ENCODE data around the gene CARD10.

CARD10 gene

DNA sequence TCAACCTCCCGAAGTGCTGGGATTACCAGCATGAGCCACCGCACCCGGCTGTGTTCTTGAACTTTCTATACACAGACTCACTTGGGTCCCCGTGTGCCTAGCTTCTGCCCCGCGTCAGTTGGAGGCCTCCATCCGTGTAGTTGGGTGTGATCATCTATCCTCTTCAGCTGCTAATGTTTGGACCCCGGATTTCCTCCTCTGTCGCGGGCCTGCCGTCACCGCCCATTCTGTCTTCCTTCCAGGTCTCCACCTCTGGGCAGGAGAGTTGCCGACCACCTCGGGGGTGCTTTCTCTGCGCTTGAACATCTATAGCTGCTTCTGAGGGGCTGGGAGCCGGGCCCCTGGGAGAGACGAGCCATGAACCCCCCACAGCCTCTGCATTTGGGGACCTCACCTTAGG, 46.6 kb upstream of the CARD10 start:
- TF ChIP-seq, protein P1, sequence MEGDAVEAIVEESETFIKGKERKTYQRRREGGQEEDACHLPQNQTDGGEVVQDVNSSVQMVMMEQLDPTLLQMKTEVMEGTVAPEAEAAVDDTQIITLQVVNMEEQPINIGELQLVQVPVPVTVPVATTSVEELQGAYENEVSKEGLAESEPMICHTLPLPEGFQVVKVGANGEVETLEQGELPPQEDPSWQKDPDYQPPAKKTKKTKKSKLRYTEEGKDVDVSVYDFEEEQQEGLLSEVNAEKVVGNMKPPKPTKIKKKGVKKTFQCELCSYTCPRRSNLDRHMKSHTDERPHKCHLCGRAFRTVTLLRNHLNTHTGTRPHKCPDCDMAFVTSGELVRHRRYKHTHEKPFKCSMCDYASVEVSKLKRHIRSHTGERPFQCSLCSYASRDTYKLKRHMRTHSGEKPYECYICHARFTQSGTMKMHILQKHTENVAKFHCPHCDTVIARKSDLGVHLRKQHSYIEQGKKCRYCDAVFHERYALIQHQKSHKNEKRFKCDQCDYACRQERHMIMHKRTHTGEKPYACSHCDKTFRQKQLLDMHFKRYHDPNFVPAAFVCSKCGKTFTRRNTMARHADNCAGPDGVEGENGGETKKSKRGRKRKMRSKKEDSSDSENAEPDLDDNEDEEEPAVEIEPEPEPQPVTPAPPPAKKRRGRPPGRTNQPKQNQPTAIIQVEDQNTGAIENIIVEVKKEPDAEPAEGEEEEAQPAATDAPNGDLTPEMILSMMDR (IDR thresholded peaks at IDR 0.05; ENCODE audit: extremely low read depth, insufficient read depth, missing control alignments), result no peak
- in situ Hi-C loops (cut with MboI; ENCODE audit: low pct_unique_long_range_greater_than_20kb, low sequenced_read_pairs, unreplicated experiment), result no loop called here
- no peak for DNase-seq (ENCODE audit: low spot score)

DNA sequence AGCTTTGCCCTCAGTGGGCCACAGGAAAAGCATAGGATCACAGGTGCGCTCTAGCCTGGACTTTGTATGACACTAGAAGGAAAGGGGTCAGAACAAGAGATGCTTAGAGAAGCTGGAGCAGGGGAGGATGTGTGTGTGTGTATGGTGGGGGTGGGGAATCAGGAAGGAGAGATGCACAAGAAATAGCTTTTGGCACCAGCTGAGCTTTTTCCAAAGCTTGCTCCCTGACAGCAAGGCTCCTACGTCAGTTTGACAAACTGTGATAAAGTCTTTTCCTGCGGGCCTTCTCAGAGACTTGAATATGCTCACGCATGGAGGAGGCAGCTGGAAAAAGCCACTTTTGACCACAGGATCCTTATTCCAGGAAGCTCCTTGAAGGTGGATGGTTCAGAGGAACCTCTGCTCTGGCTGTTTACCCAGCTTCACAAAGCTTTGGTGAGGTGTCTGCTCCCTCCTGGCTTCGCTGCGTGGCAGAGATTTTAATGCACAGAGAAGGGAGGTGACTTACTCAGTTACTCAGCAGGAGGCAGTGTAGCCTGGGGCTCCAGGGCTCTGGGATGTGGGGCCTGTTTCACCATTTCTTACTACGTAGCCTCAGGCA, 45.0 kb upstream of the CARD10 start:
- in situ Hi-C loops (cut with MboI; ENCODE audit: low pct_unique_long_range_greater_than_20kb, low sequenced_read_pairs, unreplicated experiment), result no loop called here
- DNase-seq (ENCODE audit: low spot score), result no peak
- TF ChIP-seq, protein P1 (IDR thresholded peaks at IDR 0.05; ENCODE audit: extremely low read depth, insufficient read depth, missing control alignments), result no peak

DNA sequence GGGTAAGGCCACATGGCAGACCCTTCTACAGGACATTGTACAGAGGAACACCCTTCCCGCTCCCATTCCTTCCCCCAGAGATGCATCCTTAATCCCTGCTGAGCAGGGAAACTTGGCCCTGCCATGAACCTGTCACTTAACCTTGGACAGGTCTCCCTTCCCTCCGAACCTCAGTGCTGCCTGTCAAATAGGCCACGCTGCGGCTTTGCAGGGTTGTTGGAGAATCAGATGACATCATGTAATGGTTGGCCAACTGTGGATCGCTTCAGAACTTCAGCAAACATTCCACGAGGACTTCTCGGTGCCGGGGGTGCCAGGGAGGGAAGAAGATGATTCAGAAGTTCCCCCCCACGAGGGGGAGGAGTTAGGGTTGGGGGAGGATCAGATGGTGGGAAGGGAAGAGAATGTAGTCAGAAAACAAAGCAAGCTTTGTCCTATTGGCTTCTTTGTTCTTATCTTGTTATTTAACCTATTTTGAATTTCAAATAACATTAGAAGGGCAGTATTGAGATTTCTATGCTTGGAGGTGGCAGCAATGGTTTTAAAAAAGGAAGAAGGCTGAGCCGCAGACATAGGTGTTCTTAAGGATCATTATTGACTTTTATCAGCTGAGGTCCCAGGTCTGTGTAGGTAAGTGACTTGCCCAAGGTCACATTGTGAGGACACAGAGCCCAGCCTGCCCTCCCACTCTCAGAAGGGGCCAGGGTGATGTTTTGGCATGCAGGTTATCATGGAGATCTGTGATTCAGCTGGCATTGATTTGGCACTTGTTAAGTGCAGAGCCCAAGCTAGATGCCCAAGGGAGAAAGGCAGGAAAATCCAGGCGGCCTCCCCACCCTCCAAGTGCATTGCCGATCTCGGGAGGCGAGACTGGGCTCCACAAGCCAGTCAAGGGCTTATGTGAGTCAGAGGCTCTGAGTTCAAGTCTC, 44.2 kb upstream of the CARD10 start:
- TF ChIP-seq, protein P1 (IDR thresholded peaks at IDR 0.05; ENCODE audit: extremely low read depth, insufficient read depth, missing control alignments), result no peak

DNA sequence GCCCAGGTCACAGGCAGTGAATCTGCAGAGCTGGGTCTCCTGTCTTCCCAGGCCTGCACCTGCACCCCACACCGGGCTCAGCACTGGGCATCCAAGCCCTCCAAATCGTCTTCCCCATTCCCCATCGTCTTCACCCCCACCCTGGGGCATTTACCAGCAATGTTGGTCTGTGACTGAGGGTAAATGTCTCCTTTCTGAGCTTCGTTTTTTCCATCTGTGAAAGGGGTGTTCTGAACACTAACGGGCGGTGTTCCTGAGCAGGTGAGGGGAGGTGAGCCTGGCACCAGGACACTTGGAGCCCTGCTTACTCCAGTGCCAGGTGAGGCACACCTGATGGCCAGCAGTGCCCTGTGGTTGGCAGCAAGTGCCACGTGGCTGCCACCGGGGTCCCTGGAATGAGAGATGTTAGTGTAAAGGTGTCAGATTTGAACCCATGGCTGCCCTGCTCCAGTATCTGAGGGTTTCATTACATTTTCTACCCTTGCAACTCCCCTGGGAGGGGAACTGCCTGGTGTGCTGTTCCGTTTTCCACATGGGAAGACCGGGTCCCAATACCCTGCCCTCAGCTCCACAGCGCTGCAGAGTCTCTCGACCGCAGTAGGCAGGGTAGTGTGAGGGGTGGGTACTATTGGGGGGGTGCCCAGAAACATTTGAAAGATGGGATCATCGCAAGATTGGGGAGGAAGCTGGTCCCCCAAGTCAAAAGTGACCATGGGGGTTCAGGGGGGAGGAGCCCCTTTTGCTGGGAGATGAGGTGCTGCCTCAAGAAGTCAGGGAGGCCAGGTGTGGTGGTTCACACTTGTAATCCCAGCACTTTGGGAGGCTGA, 43.0 kb upstream of the CARD10 start:
- in situ Hi-C loops (cut with MboI; ENCODE audit: low pct_unique_long_range_greater_than_20kb, low sequenced_read_pairs, unreplicated experiment), result no loop called here
- TF ChIP-seq, protein P1 (IDR thresholded peaks at IDR 0.05; ENCODE audit: extremely low read depth, insufficient read depth, missing control alignments), result no peak
- DNase-seq (ENCODE audit: low spot score), result no peak

More for the DNA sequence above, 44.2 kb upstream of the CARD10 start:
- in situ Hi-C loops (cut with MboI; ENCODE audit: low pct_unique_long_range_greater_than_20kb, low sequenced_read_pairs, unreplicated experiment), result no loop called here
- DNase-seq (ENCODE audit: low spot score), result no peak

DNA sequence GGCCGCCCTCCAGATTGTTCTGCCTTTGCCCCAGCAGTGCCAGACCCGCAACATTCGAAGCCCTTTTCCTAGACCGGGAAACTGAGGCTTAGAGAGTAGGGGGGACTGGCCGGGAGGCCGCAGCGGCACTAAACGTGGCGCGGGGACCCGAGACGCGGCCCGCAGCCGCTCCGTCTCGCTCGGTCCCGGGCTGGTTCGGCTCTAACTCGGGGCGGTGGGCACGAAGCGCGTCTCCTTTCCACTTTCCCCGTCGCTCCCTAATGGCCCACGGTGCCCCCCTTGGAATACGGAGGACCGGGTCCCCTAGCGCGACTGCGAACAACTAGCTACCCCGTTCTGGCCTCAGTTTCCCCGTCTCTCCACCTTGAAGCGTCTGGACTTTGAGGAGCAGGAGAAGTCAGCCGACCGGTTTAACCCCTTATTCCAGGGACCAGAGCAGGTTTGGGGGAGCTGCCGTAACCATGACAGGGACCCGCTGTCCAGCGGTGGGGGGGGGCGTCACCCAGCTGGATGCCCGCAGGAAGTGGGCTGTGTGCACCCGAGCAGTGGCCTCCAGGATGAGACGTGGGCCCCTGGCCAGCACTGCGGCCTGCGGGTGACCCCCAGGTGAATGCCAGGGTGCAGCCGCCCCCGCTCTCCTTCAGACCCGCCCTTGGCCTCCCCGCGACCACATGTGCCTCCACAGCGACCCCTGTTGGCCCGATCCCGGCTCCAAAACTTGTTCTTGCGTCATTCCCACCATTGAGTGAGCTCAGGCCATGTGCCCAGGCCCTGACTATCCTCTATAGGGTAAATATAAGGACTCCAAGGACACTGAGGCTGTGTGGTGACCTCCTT, 42.2 kb upstream of the CARD10 start:
- TF ChIP-seq, protein P1 (IDR thresholded peaks at IDR 0.05; ENCODE audit: extremely low read depth, insufficient read depth, missing control alignments), result peak; percentile 78
- peak; percentile 89 for DNase-seq (ENCODE audit: low spot score)
- in situ Hi-C loops (cut with MboI; ENCODE audit: low pct_unique_long_range_greater_than_20kb, low sequenced_read_pairs, unreplicated experiment), result no loop called here

All from GM13977 (cell line).